ENCODE data around the gene ASPHD2.
A peak's percentile ranks its signal among the peaks of the same experiment; 100 is the strongest.
"Not testable (repeated sequence)": the region's sequence is repeated elsewhere in the genome, so short reads cannot be mapped to it uniquely, and the experiment has no call there.

Gene ASPHD2

DNA sequence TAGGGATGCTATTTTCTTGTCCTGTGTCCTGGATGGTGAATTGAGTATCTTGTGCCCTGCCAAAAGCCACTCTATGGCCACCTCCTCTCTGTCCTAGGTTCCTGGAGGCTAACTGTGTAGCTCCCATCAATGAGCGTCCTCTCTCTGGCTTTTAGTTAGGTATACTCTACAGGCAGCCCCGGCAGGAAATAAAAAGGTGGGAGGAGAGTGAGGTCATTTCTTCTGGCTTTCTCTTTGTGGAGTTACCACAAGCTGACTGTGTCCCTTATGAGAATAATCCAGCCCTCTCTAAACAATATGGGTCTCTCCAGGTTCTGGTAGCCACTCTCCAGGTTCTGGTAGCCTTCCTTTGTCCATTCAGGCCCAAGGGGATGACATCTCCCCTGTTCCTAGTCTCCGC is 11.7 kb upstream of the ASPHD2 start:
- FAIRE-seq: no peak

DNA sequence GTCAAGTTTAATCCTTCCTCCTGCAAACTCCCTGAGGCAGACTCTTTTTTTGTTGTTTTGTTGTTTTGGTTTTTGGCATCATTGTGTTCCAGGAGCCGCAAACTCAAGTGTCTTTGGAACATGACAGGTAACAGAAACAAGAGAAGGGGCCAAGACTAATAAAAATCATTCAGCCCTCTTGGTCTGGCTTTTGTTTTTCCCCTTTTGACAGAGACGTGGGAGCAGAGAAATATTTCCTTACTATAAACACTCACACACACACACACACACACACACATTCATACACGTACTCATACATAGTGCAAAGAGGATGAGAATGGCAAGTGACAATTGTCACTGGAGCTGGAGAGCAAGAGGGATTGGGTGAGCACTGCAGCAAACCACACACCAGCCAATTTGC is 10.4 kb upstream of the ASPHD2 start:
- FAIRE-seq: no peak

DNA sequence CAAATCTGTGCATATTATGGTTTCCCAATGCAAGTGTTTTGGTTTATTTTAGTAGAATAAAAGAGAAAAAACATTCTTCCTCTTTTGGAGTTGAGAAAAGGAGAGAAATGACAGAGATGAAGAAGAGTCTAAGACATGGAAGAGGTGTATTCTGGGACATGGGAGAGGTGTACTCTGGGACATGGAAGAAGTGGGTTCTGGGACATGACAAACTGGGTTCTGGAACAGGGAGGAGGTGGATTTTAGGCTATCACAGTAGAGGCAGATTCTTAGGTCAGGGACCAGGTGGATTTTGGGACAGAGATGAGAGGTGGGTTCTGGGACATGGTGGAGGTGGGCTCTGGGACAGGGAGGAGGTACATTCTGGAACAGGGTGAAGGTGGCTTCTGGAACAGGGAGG is 2.1 kb upstream of the ASPHD2 start:
- no peak for FAIRE-seq

DNA sequence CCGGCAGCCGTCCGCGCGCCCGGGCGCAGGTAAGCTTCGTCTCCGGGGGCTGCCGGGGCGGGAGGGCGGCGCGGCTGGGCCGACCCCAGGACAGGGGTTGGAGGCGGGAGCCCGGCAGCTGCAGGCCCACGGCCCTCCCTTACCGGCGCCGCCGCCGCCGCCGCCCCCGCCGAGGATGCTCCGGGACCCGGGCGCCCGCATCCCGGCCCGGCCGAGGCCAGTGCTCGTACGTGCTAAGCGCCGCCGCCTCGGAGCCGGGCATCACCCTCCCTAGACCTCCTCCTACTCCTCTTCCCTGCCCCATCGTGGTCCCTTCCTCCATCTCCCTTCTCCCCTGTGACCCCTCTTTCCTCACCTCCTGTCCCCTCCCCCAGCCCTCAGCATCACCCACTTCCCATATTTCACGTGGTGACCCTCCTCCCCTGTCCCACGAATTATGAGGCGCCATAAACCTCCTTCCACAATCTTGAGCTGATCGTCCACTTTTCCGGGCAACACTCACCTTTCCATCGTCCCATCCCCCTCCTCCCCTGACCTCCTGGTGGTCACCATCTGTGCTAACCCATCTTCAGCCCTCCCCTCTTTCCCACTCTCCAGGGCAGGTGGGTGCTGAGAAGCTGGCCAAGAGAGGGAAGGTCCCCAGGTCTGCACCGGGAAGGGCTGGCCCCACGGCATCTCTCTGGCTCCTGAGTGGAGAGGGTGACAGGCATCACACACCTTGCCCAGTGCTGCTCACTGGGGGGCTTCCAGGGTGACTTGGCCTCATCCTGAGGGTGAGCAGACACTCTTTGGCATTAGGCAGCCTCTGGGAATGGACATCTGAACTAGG is 612 bp downstream of the ASPHD2 start:
- no peak for FAIRE-seq

DNA sequence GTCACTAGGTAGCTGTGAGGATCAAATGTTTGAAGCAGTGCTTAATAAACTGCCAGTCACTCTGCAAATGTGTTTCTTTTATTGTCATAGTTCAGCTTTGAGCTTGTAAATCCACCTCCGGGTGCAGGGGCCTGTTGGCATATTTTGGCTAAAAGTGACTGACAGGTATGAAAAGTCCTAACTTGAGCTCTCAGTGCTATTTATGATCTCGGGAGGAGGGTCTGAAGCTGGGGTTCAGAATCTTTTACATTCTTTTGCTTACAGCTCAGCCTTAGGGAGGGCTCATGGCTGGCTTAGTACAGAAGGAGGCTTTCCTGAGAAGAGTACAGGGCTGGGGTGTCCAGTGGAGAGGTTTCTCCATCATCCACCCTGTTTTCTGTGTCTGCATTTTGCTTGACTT is 1.5 kb downstream of the ASPHD2 start:
- no peak for FAIRE-seq

DNA sequence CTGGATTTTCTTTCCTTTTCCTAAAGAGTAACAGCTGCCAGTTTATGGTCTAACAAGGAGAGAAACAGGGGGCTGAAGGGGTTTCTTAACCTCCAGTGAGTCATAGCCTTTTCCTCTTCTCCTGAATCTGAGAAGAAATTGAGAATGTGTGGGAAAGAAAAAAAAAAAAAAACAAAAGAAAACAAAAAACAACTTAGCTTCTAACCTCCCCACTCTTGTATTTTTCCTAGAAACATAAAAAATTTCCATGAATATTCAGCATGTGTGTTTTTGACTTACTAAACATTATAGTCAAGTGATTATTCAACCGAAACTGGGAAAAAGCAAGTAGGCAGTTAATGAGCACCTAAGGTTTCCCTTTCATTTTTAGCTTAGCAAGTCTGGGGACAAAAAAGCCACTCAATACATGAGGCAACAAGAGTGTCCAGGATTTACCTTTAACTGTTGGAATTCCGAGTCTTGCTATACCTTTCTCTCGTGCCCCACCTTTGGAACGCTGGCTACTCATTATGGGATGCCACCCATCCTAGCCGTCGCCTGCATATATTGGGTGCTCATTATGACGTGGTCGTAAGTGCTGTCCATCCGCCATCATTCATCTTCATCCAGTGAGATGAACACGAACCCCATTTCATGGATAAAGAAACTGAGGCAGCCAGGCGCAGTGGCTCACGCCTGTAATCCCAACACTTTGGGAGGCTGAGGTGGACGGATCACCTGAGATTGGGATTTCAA is 2.4 kb downstream of the ASPHD2 start:
- FAIRE-seq: peak; percentile 17

DNA sequence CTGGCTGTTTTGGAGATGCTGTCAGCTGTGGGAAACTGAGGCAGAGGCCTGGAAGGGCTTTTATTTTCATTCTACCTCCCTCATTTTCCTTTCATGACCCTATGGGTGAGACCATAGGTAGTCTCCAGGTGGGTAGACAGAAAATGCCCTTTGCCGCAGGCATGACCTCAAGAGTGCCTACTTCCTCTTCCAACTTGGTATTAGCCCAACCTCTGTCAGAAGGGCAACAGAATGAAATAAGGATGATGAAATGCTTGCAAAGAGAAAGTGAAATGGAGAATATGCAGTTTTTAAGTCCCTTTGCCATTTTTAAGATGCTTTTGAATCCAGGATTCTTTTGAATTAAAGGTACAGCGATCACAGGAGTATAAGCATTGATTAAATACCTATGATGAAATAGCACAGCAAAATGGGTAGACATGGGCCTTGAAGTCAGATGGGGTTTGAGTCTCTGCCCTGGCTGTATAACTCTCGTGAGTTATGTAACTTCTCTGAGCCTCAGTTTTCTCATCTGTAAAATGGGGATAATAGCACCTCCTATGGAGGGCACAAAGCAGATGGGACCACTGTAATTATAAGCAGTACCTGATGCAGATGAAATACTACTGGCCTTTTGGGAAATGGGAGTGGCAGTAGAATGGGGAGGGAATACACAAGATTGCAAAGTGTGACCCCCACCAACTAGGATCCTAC is 3.7 kb downstream of the ASPHD2 start:
- FAIRE-seq: no peak

DNA sequence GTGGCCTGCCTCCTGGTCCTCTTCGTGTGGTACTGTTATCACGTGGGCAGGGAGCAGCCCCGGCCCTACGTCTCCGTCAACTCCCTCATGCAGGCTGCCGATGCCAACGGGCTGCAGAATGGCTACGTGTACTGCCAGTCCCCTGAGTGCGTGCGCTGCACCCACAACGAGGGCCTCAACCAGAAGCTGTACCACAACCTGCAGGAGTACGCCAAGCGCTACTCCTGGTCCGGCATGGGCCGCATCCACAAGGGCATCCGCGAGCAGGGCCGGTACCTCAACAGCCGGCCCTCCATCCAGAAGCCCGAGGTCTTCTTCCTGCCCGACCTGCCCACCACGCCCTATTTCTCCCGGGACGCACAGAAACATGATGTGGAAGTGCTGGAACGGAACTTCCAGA is 4.7 kb downstream of the ASPHD2 start:
- FAIRE-seq: no peak

DNA sequence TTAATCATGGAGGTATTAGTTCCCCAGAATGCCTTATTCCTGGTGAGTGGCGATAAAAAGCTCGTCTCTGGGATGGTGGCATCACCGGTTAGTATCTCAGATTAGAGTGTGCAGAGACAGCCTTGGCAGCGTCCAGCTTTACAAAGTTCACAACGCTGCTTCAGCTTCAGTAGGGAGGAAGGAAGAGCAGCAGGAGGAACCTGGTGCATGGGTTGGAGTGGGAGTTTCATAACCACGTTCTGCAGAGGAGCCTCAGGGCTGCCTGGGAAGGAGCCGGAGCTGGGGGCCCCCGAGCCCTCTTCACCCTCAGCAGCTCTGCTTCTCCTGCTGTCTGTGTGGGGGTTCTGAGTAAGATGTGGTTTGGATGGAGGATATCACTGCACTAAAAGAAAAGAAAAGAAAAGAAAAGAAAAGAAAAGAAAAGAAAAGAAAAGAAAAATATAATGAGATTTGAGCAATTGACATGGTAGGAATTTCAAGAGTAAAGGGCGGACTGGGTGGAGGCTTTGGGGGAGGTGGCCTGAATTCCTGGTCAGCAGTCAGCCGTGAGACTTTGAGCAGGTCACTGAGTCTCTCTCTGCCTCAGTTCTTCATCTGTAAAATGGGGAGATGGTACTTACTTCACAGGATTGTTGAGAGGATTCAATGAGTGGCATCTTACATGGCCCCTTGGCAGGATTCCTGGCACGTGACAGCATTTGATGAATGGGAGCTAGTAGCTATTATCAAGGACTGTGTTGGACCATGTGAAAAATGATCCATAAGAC is 6.5 kb downstream of the ASPHD2 start:
- FAIRE-seq: no peak

DNA sequence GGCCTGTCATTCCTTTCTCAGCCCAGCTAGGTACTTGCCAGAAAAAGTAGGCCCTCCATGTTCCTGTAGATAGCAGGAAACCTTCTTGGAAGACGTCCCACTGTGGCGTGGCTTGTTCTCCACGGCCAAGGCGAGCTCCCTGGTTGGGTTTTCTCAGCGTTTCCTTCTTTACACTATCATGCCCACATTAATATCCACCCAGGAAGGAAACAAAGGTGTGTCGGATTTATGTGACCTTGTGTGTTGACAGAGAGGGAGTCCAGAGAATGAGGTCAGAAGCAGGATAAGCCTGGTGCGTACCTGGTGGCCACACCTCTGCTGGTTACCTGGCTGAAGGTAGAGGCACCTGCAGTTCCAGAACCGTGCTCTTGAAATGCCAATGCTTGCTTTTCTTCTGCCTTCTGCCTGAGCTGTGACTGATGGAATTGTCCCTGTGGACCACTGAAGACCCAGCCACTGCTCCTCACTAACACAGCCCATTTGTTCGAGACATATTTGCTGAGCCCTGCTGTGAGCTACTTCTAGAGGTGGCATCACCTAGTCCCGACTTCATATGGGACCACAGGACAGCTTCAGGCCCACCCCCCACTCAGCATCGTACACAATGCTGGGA is 7.9 kb downstream of the ASPHD2 start:
- FAIRE-seq: no peak

DNA sequence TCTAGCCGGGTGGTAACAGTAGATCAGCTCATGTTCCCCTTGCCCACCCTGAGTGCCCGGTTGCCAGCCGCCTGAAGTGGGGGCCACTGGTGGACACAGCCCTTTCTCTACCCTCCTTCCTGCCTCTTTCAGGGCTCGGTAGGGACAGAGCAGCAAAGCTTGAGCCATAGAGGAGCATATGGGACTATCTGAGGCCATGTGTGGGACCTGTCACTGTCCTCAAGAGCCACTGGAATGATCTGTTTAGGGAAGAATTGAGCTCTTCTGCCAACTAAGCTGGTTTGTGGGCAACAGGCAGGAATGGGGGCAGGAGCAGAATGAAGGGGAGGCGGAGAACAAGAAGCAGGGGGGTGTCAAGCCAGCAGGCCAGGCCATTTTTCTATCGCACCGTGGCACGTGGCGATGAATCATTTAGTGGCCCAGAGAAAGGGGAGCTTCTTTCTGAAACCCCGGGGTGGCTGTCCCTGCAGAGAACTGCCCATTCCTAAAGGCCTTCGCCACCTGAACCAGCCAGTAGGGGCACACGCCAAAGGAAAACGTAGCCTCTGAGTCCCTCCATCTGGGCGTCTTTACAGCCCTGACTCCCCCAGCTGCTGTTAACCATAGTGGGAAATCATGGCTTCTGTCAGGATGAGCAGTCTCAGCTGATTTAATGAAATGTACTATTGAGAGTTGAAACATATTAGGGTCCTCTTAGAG is 8.8 kb downstream of the ASPHD2 start:
- no peak for FAIRE-seq

DNA sequence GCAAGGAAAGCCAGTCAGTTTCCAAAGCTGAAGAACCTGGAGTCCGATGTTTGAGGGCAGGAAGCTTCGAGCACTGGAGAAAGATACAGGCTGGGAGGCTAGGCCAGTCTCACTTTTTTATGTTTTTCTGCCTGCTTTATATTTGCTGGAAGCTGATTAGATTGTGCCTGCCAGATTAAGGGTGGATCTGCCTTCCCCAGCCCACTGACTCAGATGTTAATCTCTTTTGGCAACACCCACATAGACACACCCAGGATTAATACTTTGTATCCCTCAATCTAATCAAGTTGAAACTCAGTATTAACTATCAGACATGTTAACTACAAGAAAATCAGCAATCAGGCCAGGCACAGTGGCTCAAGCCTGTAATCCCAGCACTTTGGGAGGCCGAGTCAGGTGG is 9.7 kb downstream of the ASPHD2 start:
- FAIRE-seq: not testable (repeated sequence)

DNA sequence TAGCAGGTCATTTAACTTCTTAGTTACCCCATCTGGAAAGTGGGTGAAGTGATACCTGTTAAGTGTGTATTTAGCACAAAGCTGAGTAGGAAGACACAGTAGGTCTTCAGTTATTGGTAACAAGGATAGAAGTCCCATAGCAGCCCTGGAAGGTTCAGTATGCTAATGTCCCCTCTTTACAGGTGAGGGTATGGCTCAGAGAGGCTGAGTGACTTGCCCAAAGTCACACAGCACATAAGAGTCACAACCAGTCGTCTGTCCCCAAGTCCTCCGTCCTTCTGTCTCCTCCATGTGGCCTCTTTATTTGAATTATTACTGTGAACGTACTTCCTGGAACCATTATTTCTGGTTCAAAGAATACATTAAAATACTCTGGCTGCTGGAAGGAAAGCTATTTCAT is 10.5 kb downstream of the ASPHD2 start:
- no peak for FAIRE-seq

DNA sequence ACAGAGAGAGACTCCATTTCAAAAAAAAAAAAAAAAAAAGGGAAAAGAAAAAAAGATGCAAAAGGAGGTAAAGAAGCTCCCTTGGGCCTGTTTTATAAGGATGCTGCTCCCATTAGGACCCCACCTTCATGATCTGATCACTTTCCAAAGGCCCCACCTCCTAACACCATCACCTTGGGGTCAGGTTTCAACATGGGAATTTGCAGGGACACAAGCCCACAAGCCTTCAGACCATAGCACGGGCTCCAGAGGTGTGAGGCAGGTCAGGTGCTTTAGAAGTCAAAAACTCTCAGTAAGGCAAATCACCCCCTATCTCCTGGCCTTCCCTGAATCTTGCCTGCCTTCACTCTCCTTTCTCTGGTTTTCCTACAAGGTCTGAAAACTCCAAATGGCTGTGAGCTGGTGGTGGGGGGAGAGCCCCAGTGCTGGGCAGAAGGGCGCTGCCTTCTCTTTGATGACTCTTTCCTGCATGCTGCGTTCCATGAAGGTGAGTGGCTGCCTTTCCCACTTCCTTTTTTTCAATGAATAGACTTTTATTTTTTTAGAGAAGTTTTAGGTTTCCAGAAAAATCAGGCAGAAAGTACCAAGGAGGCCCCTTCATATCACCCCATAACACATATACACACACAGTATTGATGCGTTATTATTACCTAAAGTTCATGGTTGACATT is 13.2 kb downstream of the ASPHD2 start:
- FAIRE-seq: no peak

DNA sequence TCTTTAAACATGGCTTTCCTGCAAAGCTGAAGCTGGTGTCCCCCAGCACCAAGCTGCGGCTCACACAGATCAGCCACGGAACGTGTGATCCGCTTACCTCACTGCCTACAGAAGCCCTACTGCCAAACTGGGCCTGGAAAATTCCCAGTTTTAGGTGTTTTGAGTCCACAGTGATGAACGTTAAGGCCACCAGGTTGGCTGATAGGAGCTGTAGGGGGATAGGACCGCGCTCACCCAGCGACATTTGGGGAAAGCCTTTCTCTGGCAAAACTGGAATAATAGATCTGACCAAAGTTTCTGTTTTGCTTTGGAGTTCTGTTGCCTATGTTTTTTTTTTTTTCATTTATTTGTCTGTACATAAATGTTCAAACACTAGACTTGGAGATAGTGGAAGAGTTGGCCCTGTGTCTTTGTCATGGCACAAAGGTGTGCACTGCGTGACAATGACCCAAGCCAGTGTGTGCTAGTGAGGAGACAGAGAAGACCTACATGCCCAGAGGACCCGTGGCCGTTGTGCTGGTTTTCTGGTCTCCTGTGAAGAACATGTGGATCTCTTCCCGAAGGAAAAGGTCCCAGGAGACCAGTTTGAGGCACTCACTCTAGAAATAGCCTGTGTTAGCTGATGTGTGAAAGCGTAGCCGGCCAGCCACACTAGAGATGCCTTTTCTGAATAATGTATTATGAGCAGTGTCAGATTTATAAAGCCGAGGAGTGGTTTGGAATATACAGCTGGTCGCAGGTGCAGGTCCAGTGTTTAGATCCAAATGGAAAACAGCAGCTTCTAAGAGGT is 15.0 kb downstream of the ASPHD2 start:
- no peak for FAIRE-seq

DNA sequence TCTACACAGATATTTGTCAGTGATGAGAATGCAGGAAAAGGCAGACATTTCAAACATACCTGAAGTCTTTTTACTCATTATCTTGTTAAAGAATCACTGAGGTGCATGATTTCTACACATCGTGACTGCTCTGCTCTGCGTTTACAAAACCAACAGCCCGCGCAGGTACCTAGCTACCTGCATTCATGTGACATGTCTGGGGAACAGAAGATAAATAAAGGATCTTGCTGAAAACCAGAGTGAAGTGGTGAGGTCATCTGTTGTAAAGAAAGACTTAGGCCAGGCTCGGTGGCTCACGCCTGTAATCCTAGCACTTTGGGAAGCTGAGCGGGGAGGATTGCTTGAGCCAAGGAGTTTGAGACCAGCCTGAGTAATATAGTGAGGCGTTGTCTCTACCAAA is 15.7 kb downstream of the ASPHD2 start:
- peak; percentile 62 for FAIRE-seq

DNA sequence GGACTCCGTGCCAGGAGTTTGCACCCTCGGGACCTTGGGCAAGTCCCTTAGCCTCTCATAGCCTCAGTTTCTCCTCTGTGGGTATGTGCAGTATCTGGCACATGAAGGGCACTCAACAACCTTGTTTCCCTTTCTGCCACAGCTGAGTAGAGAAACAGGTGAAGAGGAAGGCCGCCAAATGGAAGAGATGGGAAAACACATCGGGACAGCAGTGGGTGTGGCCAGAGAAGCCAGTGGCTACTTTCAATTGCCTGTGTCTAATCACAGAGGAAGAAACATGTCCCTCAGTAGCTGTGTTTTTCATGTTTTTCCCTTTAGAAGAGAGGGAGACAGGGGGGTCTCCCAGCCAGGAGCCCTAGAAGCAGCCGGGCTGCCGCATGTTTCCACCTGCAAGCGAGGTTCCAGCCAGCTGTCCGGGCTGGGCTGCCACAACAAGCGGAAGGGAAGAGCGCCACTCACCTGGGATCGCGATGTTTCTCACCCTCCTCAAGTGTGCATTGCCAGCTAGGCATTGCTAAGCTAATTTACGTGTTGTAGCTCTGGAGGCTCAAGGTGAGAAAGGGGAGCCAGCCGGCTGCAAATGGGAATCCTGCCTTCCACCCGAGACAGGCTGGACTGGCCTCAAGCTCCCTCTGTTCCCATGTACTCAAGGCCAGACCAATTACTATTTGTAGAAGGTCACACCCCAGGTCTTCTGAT is 16.7 kb downstream of the ASPHD2 start:
- FAIRE-seq: no peak

DNA sequence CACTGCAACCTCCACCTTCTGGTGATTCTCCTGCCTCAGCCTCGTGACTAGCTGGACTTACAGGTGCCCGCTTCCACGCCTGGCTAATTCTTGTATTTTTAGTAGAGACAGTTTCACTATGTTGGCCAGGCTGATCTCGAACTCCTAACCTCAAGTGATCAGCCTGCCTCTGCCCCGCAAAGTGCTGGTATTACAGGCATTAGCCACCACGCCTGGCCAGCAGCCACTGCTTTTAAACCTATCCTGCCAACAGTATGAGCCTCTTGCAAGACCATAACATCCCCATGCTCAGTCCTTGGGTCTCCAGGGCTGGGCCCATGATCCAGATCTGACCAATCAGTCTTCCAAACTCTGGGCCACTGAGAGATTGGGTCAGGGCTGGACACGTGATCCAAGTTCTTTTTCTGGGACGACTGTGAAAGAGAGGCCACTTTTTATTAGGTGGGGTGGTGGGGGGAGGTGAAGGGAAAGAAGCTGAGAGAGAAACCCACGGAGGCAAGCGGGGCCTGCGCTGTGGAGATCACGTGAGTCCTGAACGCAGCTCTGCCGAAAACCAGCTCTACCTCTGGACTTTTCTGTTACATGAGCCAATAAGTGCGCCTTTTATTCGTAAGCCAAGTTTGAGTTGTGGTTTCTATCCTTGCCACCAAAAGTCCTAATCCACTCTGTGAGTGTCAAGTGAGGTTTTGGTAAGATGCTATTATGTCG is 17.9 kb downstream of the ASPHD2 start:
- no peak for FAIRE-seq

Data from islet of Langerhans (tissue), 1 donor.